ENCODE data around the gene MLH3.
A peak's percentile ranks its signal among the peaks of the same experiment; 100 is the strongest.
"Not testable (repeated sequence)": the region's sequence is repeated elsewhere in the genome, so short reads cannot be mapped to it uniquely, and the experiment has no call there.

MLH3 gene

GRCh38 chr14:75050852-75051555, at the start of gene MLH3:
MLH3 (minus strand) TSS chr14:75051467; CDS start chr14:75049655, 1,812 bp downstream.
- DNase-seq, result peak; percentile 49

DNA sequence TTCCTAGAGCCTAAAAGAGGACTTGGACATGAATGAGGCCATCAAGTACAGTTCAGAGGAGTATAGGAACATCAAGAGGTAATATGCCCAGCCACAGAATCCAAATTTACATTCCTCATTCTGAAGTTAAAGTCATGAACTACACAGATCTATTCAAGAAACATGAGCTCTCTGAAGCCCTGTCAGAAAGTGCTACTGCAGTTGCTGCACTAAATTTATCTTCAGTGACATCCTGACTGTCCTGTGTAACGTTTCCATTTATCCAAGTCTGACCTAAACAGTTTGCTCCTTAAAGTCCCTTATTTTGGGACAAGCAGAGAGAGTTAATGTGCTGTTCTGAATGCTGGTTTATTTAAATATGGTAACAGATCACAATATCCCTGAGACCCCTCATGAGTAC, 47.4 kb upstream of the MLH3 start:
- DNase-seq, result no peak

- DNase-seq, result no peak
Measured at GRCh38 chr14:75098212-75098611, 46.9 kb upstream of the MLH3 start.

DNA sequence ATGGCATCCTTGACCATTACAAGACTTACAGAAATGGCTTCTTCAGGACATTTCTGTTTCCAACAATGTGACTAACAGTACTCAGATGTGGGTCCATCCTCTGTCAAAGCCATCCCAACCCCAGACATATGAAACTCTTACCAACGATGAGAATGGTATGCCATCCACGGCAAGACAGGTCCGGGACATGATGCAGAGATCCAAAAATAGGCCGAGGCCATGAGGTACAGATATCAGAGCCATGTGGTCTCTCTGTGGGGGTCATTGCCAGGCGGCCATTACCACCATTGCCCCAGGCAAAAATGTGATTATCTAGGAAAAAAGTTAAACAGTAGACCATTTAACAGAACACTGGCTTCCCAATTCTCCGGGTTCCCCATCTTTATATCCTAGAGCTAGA, 45.7 kb upstream of the MLH3 start:
- no peak for DNase-seq

- no peak for DNase-seq
Measured at GRCh38 chr14:75095690-75096089, 44.4 kb upstream of the MLH3 start.

DNA sequence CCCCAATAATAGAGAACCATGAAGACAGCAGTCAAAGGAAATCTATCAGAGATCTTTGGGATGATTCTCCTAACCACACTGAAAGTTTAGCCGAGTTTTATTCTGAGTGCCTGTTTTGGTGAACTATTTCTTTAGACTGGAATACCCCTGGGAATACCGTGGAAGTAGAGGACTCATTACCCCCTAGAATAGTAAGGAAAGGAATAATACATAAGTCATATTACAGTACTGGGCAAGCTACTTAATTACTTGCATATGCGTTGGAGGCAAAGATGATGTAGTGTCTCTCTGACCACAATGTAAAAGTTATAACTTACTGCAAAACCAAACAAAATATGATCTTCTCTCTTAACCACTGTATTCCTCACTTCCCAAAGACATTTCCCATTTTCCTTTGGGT, 43.6 kb upstream of the MLH3 start:
- no peak for DNase-seq

- DNase-seq, result no peak
Measured at GRCh38 chr14:75092698-75093097, 41.4 kb upstream of the MLH3 start.

DNA sequence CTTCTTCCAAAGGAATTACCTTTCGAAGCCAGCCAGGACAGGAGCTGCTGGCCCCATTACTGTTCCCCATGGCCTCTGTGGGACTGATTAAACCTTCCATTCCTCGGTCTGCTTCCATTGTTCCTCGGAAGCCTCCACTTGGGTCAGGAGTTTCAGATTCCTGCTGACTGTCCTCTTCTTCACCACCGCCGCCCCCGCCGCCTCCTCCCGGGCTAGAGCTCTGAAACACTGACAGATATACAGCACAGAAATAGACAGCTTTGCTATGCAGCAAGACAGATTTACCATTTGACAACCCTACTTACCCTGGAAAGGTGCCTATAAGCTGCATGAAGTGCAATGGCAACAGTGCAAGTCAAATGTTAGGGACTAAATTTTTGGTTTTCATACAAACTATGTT, 40.0 kb upstream of the MLH3 start:
- no peak for DNase-seq

DNA sequence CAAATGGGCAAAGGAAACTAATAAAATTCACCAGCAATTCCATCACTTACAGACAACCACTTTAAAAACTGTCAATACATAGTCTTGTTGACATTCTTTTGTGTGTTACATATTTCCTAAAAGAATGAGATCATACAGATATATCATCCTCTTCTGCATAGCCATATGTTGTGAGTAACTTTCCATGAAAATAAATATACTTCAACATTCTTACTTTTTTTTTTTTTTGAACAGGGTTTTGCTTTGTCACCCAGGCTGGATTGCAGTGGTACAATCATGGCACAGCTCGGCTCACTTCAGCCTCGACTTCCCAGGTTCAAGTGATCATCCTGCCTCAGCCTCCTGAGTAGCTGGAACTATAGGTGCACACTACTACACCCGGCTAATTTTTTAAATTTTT, 39.1 kb upstream of the MLH3 start:
- DNase-seq, result no peak

DNA sequence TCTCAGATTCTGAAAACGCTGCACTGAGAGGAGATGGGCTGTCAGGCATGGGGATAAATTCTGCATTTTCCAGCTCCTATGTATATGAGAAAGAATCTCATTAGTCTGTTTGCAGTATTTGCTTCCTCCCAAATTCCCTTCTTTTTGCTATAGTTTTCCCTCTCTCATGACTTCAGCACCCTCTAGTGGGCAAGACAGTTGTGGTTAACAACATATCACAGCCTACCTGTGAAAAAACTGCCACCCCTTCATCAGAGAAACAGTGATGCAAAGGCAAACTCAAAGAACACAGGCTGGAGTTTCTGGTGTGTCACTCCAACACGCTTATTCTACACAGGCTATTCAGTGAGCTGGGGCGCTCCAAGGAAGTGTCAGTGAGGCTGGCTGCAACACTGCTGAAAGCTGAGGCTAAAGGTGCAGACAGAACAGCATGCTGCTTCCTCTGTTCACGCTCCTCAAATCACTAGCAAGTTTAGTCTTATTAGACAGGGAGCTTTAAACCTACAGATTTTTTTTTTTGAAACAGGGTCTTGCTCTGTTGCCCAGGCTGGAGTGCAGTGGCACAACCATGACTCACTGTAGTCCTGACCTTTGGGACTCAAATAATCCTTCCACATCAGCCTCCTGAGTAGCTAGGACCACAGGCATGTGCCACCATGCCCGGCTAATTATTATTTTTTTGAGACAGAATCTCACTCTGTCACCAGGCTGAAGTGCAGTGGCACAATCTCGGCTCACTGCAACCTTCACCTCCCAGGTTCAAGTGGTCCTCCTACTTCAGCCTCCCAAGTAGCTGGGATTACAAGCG, 37.5 kb upstream of the MLH3 start:
- DNase-seq, result peak; percentile 4

GRCh38 chr14:75088153-75088552, 36.9 kb upstream of the MLH3 start:
- DNase-seq, result no peak

DNA sequence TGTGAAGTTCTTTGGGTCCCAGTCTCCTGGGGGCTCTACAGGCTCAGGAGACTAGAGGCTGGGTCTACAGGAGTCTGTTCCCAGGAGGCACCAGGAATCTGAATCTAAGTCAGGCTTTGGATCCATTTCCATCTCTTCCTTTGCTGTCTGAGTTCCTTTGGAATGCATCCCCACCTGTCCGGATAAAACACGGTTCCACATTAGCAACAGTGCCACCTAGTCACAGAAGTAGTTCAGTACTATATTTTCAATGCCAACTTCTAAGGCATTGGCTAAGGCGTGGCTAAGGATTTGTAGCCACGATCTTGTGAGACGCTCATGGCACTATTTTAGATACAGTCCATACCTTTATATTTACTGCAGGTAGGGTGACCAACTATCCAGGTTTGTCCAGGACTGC, 33.2 kb upstream of the MLH3 start:
- no peak for DNase-seq

- no peak for DNase-seq
Measured at GRCh38 chr14:75083271-75083670, 32.0 kb upstream of the MLH3 start.

DNA sequence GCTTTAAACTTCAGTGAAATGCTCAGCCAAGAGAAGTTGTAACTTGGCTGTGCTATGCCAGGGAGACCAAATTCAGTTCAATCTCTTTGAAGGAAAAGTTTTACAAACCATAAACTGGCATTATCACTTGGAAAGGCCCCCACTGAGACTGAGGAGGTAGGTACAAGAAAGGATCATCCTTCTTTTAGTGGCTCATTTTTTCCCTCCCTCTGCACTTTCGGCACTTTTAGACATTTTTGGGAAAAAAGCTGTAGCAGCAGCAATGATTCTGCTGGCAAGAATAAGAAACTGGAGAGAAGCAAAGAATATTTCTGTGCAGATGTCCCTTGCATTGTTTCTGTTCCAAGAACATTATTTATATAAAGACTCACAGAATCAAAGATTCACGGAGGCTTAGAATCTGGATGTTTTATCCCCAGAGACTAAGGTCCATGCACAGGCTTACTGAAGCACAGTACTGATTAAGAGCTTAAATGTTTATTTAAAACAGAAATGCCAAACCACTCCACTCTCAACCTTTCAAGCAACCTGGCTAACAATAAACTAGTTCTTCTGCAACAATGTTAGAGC, 30.5 kb upstream of the MLH3 start:
- DNase-seq, result no peak

DNA sequence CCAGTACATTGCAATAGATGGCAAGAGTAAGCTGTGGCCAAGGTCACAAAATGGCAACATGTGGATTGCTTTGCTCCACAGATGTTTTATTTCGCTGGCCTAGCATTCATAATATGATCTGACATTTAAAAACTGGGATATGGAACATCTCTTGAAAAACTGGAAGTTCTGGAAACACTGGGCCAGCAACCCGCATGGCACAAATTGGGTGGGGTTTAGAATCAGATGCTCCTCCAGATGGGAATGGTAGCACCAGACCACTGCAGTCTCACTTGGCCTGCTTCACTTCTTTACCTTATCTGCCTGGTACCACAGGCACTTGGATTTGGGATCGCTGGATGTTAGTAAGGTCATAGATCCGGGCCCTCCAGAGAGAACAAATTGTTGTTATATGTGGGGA, 28.3 kb upstream of the MLH3 start:
- no peak for DNase-seq

DNA sequence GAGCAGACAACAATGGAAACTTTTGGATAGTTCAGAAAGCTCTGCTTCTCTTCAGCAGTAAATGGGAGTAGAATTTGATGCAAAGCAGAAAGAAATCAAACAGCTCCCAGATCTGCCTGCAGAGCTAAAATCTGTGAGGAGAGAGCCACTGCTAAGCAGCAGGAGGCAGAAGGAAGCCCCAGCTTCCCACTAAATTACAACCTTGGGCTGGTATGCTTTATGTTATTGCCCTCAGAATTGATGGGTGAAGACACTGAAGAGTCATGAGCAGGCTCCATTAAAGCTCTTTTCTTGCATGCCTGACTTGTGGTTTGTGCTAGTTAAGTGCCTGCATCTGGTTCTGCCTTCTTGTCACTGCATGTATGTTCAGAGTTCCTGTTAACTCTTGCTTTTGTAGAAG, 26.5 kb upstream of the MLH3 start:
- DNase-seq, result no peak

DNA sequence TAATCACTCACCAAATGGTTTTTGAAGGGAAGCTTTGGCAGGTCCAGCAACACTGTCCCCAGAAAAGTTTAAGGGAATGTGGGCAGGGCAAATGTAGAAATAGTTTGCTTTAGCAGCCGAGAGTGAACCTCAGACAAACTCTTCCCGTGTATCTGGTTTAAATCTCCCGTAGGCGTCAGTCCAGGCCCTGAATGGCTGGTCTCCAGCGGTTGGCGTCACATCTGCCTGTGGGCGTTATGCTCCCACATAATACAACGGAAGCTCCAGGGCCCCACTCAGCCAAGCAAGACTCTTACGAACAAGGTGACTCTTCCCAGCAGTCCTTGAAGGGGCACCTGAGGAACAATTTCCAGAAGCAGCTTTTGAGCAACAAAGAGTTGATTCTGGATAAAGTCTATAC, 19.1 kb upstream of the MLH3 start:
- DNase-seq, result no peak

DNA sequence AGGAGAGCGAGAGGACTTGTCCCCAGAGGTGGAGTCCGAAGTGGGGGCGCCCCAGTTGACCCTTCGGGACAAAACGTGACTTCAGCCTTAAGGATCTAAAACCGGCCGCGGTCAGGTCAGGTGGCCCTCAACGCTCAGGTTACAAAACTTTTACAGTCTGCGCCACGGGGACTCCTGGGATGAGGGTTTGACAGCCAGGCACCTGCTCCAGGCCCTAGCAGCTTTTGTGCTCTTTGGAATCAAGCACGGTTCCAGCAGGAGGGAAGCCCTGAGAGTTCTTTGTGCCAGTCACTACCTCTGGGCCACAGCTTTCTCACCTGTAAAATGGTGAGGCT, 18.5 kb upstream of the MLH3 start:
- DNase-seq, result peak; percentile 10

- peak; percentile 67 for DNase-seq
Measured at GRCh38 chr14:75069121-75069810, 18.0 kb upstream of the MLH3 start, which contains the start of gene ZC2HC1C. ZC2HC1C (plus strand) TSS chr14:75069641; CDS start chr14:75070574, 933 bp downstream.

DNA sequence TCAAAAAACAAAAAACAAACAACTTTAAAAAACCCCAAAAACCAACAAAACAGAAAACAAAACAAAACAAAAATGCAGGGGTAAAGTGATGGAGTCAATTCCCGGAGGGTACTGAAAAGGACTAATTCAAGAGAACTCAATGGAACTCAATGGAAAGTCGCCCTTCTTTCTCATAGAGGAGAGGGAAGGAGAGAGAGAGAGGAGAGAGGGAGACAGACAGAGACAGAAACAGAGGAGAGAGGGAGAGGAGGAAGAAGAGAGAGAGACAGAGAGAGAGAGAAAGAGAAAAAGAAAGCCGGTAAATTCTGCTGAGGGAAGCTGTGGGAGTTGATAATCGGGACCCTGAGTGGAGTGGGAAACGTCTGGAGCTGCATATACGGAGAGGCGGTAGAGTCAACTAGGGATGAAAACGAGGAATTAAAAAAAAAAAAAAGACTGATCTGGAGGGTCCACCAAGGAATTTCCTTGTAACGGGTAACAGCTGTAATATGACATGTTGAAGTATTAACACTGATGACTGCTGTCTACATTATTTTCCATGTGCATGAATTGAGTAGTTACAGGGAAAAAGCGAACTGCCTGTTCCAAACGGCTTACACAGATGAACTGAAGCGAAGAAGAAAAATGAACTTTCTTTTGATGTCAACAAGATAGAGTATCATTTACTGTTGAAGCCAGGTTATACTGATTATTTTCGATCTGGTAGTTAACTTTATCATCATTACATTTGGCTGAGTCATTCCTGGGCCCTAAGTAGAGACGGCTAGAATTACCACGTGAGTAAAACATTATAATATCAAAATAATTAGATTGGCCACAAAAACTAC, 17.2 kb upstream of the MLH3 start:
- no peak for DNase-seq

- not testable (repeated sequence) for DNase-seq
Measured at GRCh38 chr14:75067765-75068164, 16.5 kb upstream of the MLH3 start.

DNA sequence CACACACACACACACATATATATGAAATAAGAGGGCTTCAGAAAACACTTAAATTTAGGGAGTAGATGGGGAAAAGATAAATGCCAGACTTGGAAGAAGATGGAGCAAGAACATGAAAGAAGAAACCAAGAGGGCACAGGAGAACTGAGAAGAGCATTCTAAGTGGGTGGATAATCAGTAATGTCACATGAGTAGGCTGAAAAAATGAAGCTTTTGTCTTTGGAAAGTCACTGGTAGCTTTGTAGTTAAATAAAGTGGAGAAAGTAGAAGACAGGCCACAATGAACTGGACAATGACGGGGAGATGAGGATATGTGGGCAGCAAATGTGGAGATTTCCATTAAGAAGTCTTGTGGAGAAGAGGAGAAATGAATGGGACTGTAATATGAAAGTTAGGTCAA, 15.9 kb upstream of the MLH3 start:
- DNase-seq, result no peak

DNA sequence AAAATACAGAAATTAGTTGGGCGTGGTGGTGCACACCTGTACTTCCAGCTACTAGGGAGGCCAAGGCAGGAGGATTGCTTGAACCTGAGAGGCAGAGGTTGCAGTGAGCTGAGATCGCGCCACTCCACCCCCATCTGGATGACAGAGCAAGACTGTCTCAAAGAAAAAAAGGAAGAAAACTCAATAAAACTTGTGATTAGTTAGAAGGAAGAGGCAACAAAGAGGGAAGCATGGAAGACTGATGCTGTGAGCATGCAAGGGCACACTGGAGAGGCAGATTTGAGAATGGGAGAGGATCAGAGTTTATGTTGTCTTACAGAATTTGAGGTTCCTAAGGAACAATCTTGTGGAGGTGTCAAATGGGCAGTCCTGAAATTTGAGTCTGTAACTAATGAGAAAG, 15.4 kb upstream of the MLH3 start:
- no peak for DNase-seq

All from NCI-H1417 treated with DMSO at 0.1 percent for 48 hours (cell line).